Nephron progenitor cell (in vitro differentiated cells): ENCODE results near the gene PNPLA7.

Source experiments
- DNase-seq: peaks from one replicate; pipeline ENCODE4 v3.0.0; 2021
- H3K27ac Mint-ChIP-seq: 2 replicates; pipeline ENCODE4 v1.8.0; 2021; ENCODE audit warnings: mild to moderate bottlenecking, moderate library complexity, mixed read lengths
- H3K27me3 Mint-ChIP-seq: 2 replicates; pipeline ENCODE4 v1.8.0; 2021; ENCODE audit warnings: mild to moderate bottlenecking, low read depth, mixed read lengths; ENCODE audit not compliant: poor library complexity
- H3K36me3 Mint-ChIP-seq: 2 replicates; pipeline ENCODE4 v1.8.0; 2021; ENCODE audit warnings: low read depth, mixed read lengths
- H3K4me1 Mint-ChIP-seq: 2 replicates; pipeline ENCODE4 v1.8.0; 2021; ENCODE audit warnings: mixed read lengths
- H3K4me3 Mint-ChIP-seq: 2 replicates; pipeline ENCODE4 v1.8.0; 2021; ENCODE audit warnings: mild to moderate bottlenecking, moderate library complexity, mixed read lengths
- H3K9me3 Mint-ChIP-seq: 2 replicates; pipeline ENCODE4 v1.8.0; 2021; ENCODE audit warnings: mild to moderate bottlenecking, moderate library complexity, mixed read lengths
- CTCF ChIP-seq: fragments of 200-600 bp; sonication (generic); IDR thresholded peaks from 2 replicates; pipeline ENCODE4 v1.5.0; 2021; ENCODE audit warnings: antibody characterized with exemption

The PNPLA7 gene

GRCh38 chr9:137462986-137463930, 86.9 kb downstream of the PNPLA7 start:
- H3K9me3 Mint-ChIP-seq = no peaks in the 10 kb centered on the region
- H3K27ac Mint-ChIP-seq = no peak overlapping the region
- DNase-seq = no peak
- H3K4me1 Mint-ChIP-seq = peaks cover 4% of the 10 kb centered on the region
- TF ChIP-seq CTCF = no peak
- no peaks in the 10 kb centered on the region for H3K36me3 Mint-ChIP-seq
- H3K4me3 Mint-ChIP-seq = no peak overlapping the region
- peaks cover 24% of the 10 kb centered on the region for H3K27me3 Mint-ChIP-seq

- Mint-ChIP-seq H3K27me3 (peaks cover 20% of the 10 kb centered on the region), H3K4me1 (peaks cover 4% of the 10 kb centered on the region), H3K36me3 (no peaks in the 10 kb centered on the region), H3K27ac (no peak overlapping the region), H3K4me3 (no peak overlapping the region), H3K9me3 (no peaks in the 10 kb centered on the region)
- no peak for DNase-seq
- TF ChIP-seq CTCF = no peak
Observed at GRCh38 chr9:137462396-137462985, 87.7 kb downstream of the PNPLA7 start.

GRCh38 chr9:137461663-137462395, 88.4 kb downstream of the PNPLA7 start:
- TF ChIP-seq CTCF = no peak
- Mint-ChIP-seq H3K36me3 (no peaks in the 10 kb centered on the region), H3K9me3 (no peaks in the 10 kb centered on the region), H3K4me1 (peaks cover 5% of the 10 kb centered on the region), H3K27ac (no peak overlapping the region), H3K4me3 (no peak overlapping the region), H3K27me3 (peaks cover 18% of the 10 kb centered on the region)
- DNase-seq = peak; percentile 83

- peaks cover 5% of the 10 kb centered on the region for H3K36me3 Mint-ChIP-seq
- DNase-seq = no peak
- TF ChIP-seq CTCF = no peak
- no peak overlapping the region for H3K27ac Mint-ChIP-seq
- H3K4me1 Mint-ChIP-seq = peaks cover 10% of the 10 kb centered on the region
- no peaks in the 10 kb centered on the region for H3K9me3 Mint-ChIP-seq
- peaks cover 18% of the 10 kb centered on the region for H3K27me3 Mint-ChIP-seq
- H3K4me3 Mint-ChIP-seq = no peak overlapping the region
Observed at GRCh38 chr9:137461316-137461662, 88.9 kb downstream of the PNPLA7 start.

GRCh38 chr9:137460363-137461315, 89.6 kb downstream of the PNPLA7 start:
- H3K9me3 Mint-ChIP-seq = no peaks in the 10 kb centered on the region
- H3K4me3 Mint-ChIP-seq = no peak overlapping the region
- H3K36me3 Mint-ChIP-seq = peaks cover 12% of the 10 kb centered on the region
- no peak for TF ChIP-seq CTCF
- no peak for DNase-seq
- H3K27me3 Mint-ChIP-seq = peaks cover 18% of the 10 kb centered on the region
- H3K27ac Mint-ChIP-seq = no peak overlapping the region
- peaks cover 13% of the 10 kb centered on the region for H3K4me1 Mint-ChIP-seq
